B cell (primary cell): ENCODE results near the gene VKORC1. TPM values are rescaled to one million over a fixed set of nuclear protein-coding genes. Genes with fewer than 3 reads are reported as not detected.

ENCODE experiments used
- ATAC-seq: fragments of 200-7000 bp; cut with Tn5 transposase; one replicate; pipeline ENCODE4 v1.10.0; 2021; ENCODE audit warnings: low read depth, mild to moderate bottlenecking, moderate number of reproducible peaks, moderate library complexity
- CTCF ChIA-PET: fragments of 350-600 bp; sonication (Branson Sonifier 250); formaldehyde crosslinking; loops from one replicate; lab custom pipeline; 2021; ENCODE audit warnings: antibody characterized with exemption, inconsistent platforms; lab: Charles Lee
- POLR2A ChIA-PET: fragments of 350-600 bp; sonication (Branson Sonifier 250); formaldehyde crosslinking; loops from one replicate; lab custom pipeline; 2021; ENCODE audit warnings: antibody characterized with exemption; lab: Charles Lee
- DNase-seq: peaks from one replicate; pipeline ENCODE4 v3.0.0; 2013
- H2AFZ ChIP-seq: 2 replicates; pipeline ENCODE4 v1.6.1; 2012; ENCODE audit warnings: mild to moderate bottlenecking, low read depth, low read length; ENCODE audit not compliant: insufficient read depth, poor library complexity, severe bottlenecking
- H3K27ac ChIP-seq, 2 donors: 1 replicate in 1 of 2; 2 replicates in 1 of 2; pipeline ENCODE4 v1.5.1; 2012 to 2013; ENCODE audit warnings: low read length in 2 of 2, mild to moderate bottlenecking in 2 of 2, moderate library complexity in 1 of 2
- H3K27me3 ChIP-seq, 4 experiments: fragments of 200-600 bp in 1 of 4; sonication (generic) in 1 of 4; replicated peaks in 1 of 4; 1 replicate in 2 of 4; 2 replicates in 2 of 4; pipeline versions ENCODE4 v1.6.1 to v1.7.0; 2013 to 2016; ENCODE audit warnings: low read length in 3 of 4, mild to moderate bottlenecking in 2 of 4, mixed read lengths in 1 of 4, moderate library complexity in 1 of 4; ENCODE audit not compliant: insufficient read depth in 4 of 4, control insufficient read depth in 3 of 4; ENCODE audit errors: control extremely low read depth in 1 of 4
- H3K36me3 ChIP-seq, 2 experiments: replicated peaks in 1 of 2; 1 replicate in 1 of 2; 2 replicates in 1 of 2; pipeline versions ENCODE4 v1.6.1 to v1.7.1; 2013; ENCODE audit warnings: low read length in 1 of 2; ENCODE audit not compliant: insufficient read depth in 2 of 2, control insufficient read depth in 1 of 2; ENCODE audit errors: control extremely low read depth in 1 of 2, extremely low read depth in 1 of 2
- H3K4me1 ChIP-seq, 2 donors: fragments of 200-600 bp in 1 of 2; sonication (generic) in 1 of 2; 1 replicate in 1 of 2; 2 replicates in 1 of 2; pipeline versions ENCODE4 v1.5.1 to v1.6.1; 2013 to 2017; ENCODE audit warnings: low read length in 2 of 2; ENCODE audit not compliant: control insufficient read depth in 2 of 2, insufficient read depth in 2 of 2
- H3K4me2 ChIP-seq: replicated peaks from 2 replicates; pipeline ENCODE3; 2012; ENCODE audit warnings: mild to moderate bottlenecking, low read depth, low read length; ENCODE audit not compliant: poor library complexity, severe bottlenecking
- H3K4me3 ChIP-seq, 5 experiments: fragments of 200-600 bp in 1 of 5; sonication (generic) in 1 of 5; 1 replicate in 3 of 5; 2 replicates in 2 of 5; pipeline versions ENCODE4 v1.5.1 to v1.7.0; 2011 to 2016; ENCODE audit warnings: low read length in 4 of 5, mild to moderate bottlenecking in 4 of 5, low read depth in 2 of 5, control low read depth in 1 of 5, moderate library complexity in 1 of 5; ENCODE audit not compliant: insufficient read depth in 1 of 5; ENCODE audit errors: control extremely low read depth in 1 of 5, extremely low read depth in 1 of 5
- H3K79me2 ChIP-seq: fragments of 200-600 bp; sonication (generic); one replicate; pipeline ENCODE4 v1.6.0; 2016; ENCODE audit warnings: low read length; ENCODE audit not compliant: control insufficient read depth, insufficient read depth
- H3K9ac ChIP-seq: fragments of 200-600 bp; sonication (generic); 2 replicates; pipeline ENCODE4 v1.6.1; 2017; ENCODE audit warnings: mild to moderate bottlenecking, low read length, moderate library complexity
- H3K9me3 ChIP-seq, 3 donors: one replicate each; pipeline versions ENCODE4 v1.6.1 to v1.7.1; 2013; ENCODE audit warnings: low read length in 2 of 3; ENCODE audit not compliant: control insufficient read depth in 2 of 3, insufficient read depth in 1 of 3; ENCODE audit errors: control extremely low read depth in 1 of 3
- H4K20me1 ChIP-seq: 2 replicates; pipeline ENCODE4 v1.6.0; 2012; ENCODE audit warnings: mild to moderate bottlenecking, low read length; ENCODE audit not compliant: insufficient read depth, control insufficient read depth, poor library complexity, severe bottlenecking
- H3K27ac Mint-ChIP-seq: one replicate; pipeline ENCODE4 v1.8.0; 2021; ENCODE audit warnings: mixed read lengths
- H3K27me3 Mint-ChIP-seq: one replicate; pipeline ENCODE4 v1.8.0; 2021; ENCODE audit warnings: mixed read lengths
- H3K4me1 Mint-ChIP-seq: one replicate; pipeline ENCODE4 v1.8.0; 2021; ENCODE audit warnings: mixed read lengths
- H3K4me3 Mint-ChIP-seq: one replicate; pipeline ENCODE4 v1.8.0; 2021; ENCODE audit warnings: mixed read lengths
- H3K9me3 Mint-ChIP-seq: one replicate; pipeline ENCODE4 v1.8.0; 2022; ENCODE audit warnings: mixed read lengths; ENCODE audit not compliant: insufficient read depth
- CTCF ChIP-seq: fragments of 200-600 bp; IDR thresholded peaks from one replicate; pipeline ENCODE4 v1.8.0; 2022; ENCODE audit warnings: antibody characterized with exemption, mild to moderate bottlenecking
- EZH2 ChIP-seq: IDR thresholded peaks from 2 replicates; pipeline ENCODE4 v1.6.1; 2012; ENCODE audit warnings: borderline replicate concordance, low read depth, mild to moderate bottlenecking, moderate library complexity, low read length; ENCODE audit not compliant: insufficient read depth, poor library complexity, severe bottlenecking
- WGBS: methylation state at CpG from one replicate; pipeline ENCODE4 v1.1.5; 2013; ENCODE audit warnings: missing lambda C conversion rate; ENCODE audit not compliant: insufficient coverage; 5-methylcytosine and 5-hydroxymethylcytosine counted together
- intact Hi-C: fragments of 100-400 bp; cut with micrococcal nuclease; formaldehyde crosslinking; loops from one replicate; pipeline ENCODE4 v1.10.0; 2022
- polyA plus RNA-seq: library from polyadenylated mRNA; depleted of rRNA; stranded (reverse); fragments of >200 nt; gene quantifications from 2 replicates; pipeline ENCODE4 v1.2.3, GENCODE V29; 2012
- total RNA-seq, 2 donors: library from RNA; stranded (reverse); fragments of 120-200 nt in 1 of 2; gene quantifications; 1 replicate in 1 of 2; 2 replicates in 1 of 2; pipeline versions ENCODE4 v1.2.3 to v1.2.4, GENCODE V29; 2013 to 2022

Gene VKORC1
- total and polyA plus RNA-seq, 2 donors (not counting 1 experiment from before 2014, with no cell fraction given): 31.8 to 45.7 TPM

- peak within 1 kb of the TSS; percentile 78 to 89 for H3K27ac ChIP-seq
- DNase-seq: peak; percentile 99
- TF ChIP-seq CTCF (no peak), EZH2 (no peak)
- peak within 1 kb of the TSS; percentile 96 for H3K27ac Mint-ChIP-seq
- H3K27me3 ChIP-seq: no peaks in the 10 kb centered on the region
- peak within 1 kb of the TSS; percentile 73 to 99 (median 91) for H3K4me3 ChIP-seq
- H2AFZ ChIP-seq: peak within 1 kb of the TSS; percentile 94
- 0% methylated on average over 41 of the region's 48 CpGs for WGBS
- peak within 1 kb of the TSS; percentile 78 for H3K4me2 ChIP-seq
- CTCF ChIA-PET: interaction anchor here (0.8 to 2.1 kb wide), 11 partner anchors 18 to 308 kb away, joined by 3 to 18 read pairs (median 4); partner anchors contain the start of genes HSD3B7, KAT8 and STX4
- intact Hi-C loops: loop anchor here (1.0 to 5.0 kb wide), 10 partner anchors 20 to 1112 kb away; partner anchors contain the start of genes ARMC5, BCKDK, FBXL19 and KAT8
- H3K4me1 Mint-ChIP-seq: peaks cover 36% of the 10 kb centered on the region
- H3K27me3 Mint-ChIP-seq: no peaks in the 10 kb centered on the region
- H3K79me2 ChIP-seq: peaks cover 56% of the 10 kb centered on the region
- peaks cover 0 to 3% (median 0%) of the 10 kb centered on the region in 3 donors for H3K9me3 ChIP-seq
- peaks cover 20 to 25% of the 10 kb centered on the region in 2 donors for H3K4me1 ChIP-seq
- POLR2A ChIA-PET: interaction anchor here (0.8 to 2.4 kb wide), 12 partner anchors 10 to 800 kb away, joined by 3 to 28 read pairs (median 6); partner anchors contain the start of genes ARMC5, FUS, KAT8 and SETD1A
- peaks cover 0 to 25% of the 10 kb centered on the region in 2 experiments for H3K36me3 ChIP-seq
- peaks cover 26% of the 10 kb centered on the region for H4K20me1 ChIP-seq
- no peaks in the 10 kb centered on the region for H3K9me3 Mint-ChIP-seq
- peak within 1 kb of the TSS; percentile 95 for H3K4me3 Mint-ChIP-seq
- peak; percentile 86 for ATAC-seq
- peak within 1 kb of the TSS; percentile 89 for H3K9ac ChIP-seq
Observed at GRCh38 chr16:31073970-31074813, 20.4 kb downstream of the VKORC1 start, which contains the start of the genes ZNF646 and ZNF668. TSS of gene ZNF646 (plus strand) at chr16:31074422. CDS start at chr16:31076325, 1,903 bp downstream. TSS of gene ZNF668 (minus strand) at chr16:31074240. CDS start at chr16:31064459, 9,781 bp downstream.
